ENCODE measurements around the gene CAMKV.
A peak's percentile ranks its signal among the peaks of the same experiment; 100 is the strongest.

Gene CAMKV

DNA sequence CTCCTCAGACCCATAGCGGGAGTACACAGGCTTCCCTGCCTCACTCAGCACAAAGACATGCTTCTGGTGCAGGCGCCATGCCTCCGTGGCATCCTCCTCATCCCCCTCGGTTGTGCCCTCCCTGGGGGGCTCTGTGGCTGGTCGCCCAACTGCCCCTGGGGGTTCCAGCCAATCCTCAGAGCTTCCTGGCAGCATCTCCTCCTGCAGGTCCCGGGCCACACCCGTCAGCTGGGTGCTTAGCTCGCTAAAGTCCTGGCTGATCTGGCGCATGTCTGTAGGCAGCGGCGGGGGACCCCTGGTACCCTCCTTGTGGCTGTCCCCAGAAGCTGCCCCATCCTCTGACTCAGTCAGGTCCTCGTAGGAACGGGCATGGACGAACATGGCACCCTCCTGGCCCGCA is 41.9 kb upstream of the CAMKV start:
- Histone ChIP-seq H3K27me3 (ENCODE audit: insufficient read depth, low read length, poor library complexity) (no peaks in the 10 kb centered on the region), H4K8ac (ENCODE audit: low read depth, low read length) (no peak overlapping the region), H3K9ac (ENCODE audit: low read length) (no peak overlapping the region), H2BK120ac (ENCODE audit: low read depth, low read length) (no peak overlapping the region), H3K18ac (ENCODE audit: low read length) (no peak overlapping the region), H3K56ac (ENCODE audit: low read length) (no peak overlapping the region), H2AK5ac (ENCODE audit: low read length) (no peak overlapping the region), H2BK5ac (ENCODE audit: low read length) (no peak overlapping the region), H3K4me1 (ENCODE audit: control insufficient read depth, low read depth, low read length) (peaks cover 7% of the 10 kb centered on the region), H3K4me3 (ENCODE audit: low read length) (no peak overlapping the region), H4K5ac (ENCODE audit: low read length) (no peak overlapping the region), H3K27ac (ENCODE audit: low read depth, low read length) (no peak overlapping the region), H3K79me2 (ENCODE audit: control insufficient read depth, insufficient read depth, low read length) (no peaks in the 10 kb centered on the region), H3K79me1 (ENCODE audit: low read length) (no peaks in the 10 kb centered on the region), H3K4me2 (ENCODE audit: low read length) (no peak overlapping the region), H2BK15ac (replicated peaks; ENCODE audit: low read depth) (no peak overlapping the region), H3K4ac (ENCODE audit: low read depth, low read length) (no peak overlapping the region), H3K23ac (ENCODE audit: low read length) (no peak overlapping the region), H3K36me3 (ENCODE audit: control insufficient read depth, insufficient read depth, low read length) (no peaks in the 10 kb centered on the region)
- no CpG with 5 or more reads among the region's 15 CpGs for WGBS (ENCODE audit: extremely low coverage, insufficient coverage, low lambda C conversion rate)
- DNase-seq = no peak

GRCh38 chr3:49911124-49911420 is 41.4 kb upstream of the CAMKV start:
- H3K18ac ChIP-seq (ENCODE audit: low read length) = no peak overlapping the region
- H3K4me1 ChIP-seq (ENCODE audit: control insufficient read depth, low read depth, low read length) = peaks cover 7% of the 10 kb centered on the region
- no peak overlapping the region for H3K56ac ChIP-seq (ENCODE audit: low read length)
- H2BK15ac ChIP-seq (replicated peaks; ENCODE audit: low read depth) = no peak overlapping the region
- H3K79me1 ChIP-seq (ENCODE audit: low read length) = no peaks in the 10 kb centered on the region
- no peak overlapping the region for H3K4ac ChIP-seq (ENCODE audit: low read depth, low read length)
- no peaks in the 10 kb centered on the region for H3K27me3 ChIP-seq (ENCODE audit: insufficient read depth, low read length, poor library complexity)
- H4K5ac ChIP-seq (ENCODE audit: low read length) = no peak overlapping the region
- no peaks in the 10 kb centered on the region for H3K36me3 ChIP-seq (ENCODE audit: control insufficient read depth, insufficient read depth, low read length)
- no peak overlapping the region for H3K27ac ChIP-seq (ENCODE audit: low read depth, low read length)
- H2BK120ac ChIP-seq (ENCODE audit: low read depth, low read length) = no peak overlapping the region
- no peak overlapping the region for H3K4me3 ChIP-seq (ENCODE audit: low read length)
- H3K9ac ChIP-seq (ENCODE audit: low read length) = no peak overlapping the region
- no peak for DNase-seq
- no peak overlapping the region for H3K23ac ChIP-seq (ENCODE audit: low read length)
- H4K8ac ChIP-seq (ENCODE audit: low read depth, low read length) = no peak overlapping the region
- no peak overlapping the region for H2AK5ac ChIP-seq (ENCODE audit: low read length)
- H3K4me2 ChIP-seq (ENCODE audit: low read length) = no peak overlapping the region
- no peak overlapping the region for H2BK5ac ChIP-seq (ENCODE audit: low read length)
- WGBS (ENCODE audit: extremely low coverage, insufficient coverage, low lambda C conversion rate) = no CpG with 5 or more reads among the region's 2 CpGs
- no peaks in the 10 kb centered on the region for H3K79me2 ChIP-seq (ENCODE audit: control insufficient read depth, insufficient read depth, low read length)

DNA sequence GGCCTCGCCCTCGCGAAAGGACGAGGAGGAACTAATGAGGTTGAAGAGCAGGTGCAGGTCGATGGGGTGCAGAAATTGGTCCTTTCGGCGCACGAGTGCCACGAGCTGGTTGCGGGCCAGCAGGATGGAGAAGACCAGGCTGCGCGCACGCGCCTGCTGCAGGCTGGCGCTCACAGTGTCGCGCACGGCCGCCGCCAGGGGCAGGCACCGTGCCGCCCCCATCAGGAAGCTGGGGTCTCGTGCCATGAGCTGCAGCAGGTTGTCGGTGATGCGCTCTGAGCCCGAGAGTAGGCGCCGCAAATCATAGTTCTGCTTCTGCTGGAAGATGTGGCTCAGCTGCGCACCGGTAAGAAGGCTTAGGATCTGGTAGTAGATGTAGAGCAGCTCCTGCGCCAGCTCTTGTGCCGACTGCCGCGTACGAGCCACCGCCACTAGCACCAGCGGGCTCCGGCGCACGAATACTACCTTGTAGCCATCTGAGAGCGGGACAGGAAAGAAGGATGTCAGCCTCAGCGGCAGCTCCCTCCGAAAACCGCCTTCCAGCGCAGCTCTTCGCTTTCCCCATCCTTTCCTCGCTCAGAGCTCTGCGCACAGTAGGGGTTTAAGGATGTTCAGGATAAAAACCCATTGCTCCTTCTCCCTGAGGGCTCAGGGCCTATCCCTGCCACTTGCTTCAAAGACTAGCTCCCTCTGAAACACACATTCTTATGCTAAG is 40.9 kb upstream of the CAMKV start:
- no peak overlapping the region for H4K5ac ChIP-seq (ENCODE audit: low read length)
- DNase-seq = peak; percentile 73
- H3K9ac ChIP-seq (ENCODE audit: low read length) = no peak overlapping the region
- H3K4me3 ChIP-seq (ENCODE audit: low read length) = no peak overlapping the region
- no CpG with 5 or more reads among the region's 48 CpGs for WGBS (ENCODE audit: extremely low coverage, insufficient coverage, low lambda C conversion rate)
- no peak overlapping the region for H3K18ac ChIP-seq (ENCODE audit: low read length)
- H3K4me2 ChIP-seq (ENCODE audit: low read length) = no peak overlapping the region
- H3K27ac ChIP-seq (ENCODE audit: low read depth, low read length) = no peak overlapping the region
- H3K36me3 ChIP-seq (ENCODE audit: control insufficient read depth, insufficient read depth, low read length) = no peaks in the 10 kb centered on the region
- no peaks in the 10 kb centered on the region for H3K27me3 ChIP-seq (ENCODE audit: insufficient read depth, low read length, poor library complexity)
- H3K79me1 ChIP-seq (ENCODE audit: low read length) = no peaks in the 10 kb centered on the region
- H3K23ac ChIP-seq (ENCODE audit: low read length) = no peak overlapping the region
- no peak overlapping the region for H2BK5ac ChIP-seq (ENCODE audit: low read length)
- H2AK5ac ChIP-seq (ENCODE audit: low read length) = no peak overlapping the region
- peaks cover 7% of the 10 kb centered on the region for H3K4me1 ChIP-seq (ENCODE audit: control insufficient read depth, low read depth, low read length)
- no peak overlapping the region for H2BK120ac ChIP-seq (ENCODE audit: low read depth, low read length)
- no peak overlapping the region for H3K56ac ChIP-seq (ENCODE audit: low read length)
- no peak overlapping the region for H2BK15ac ChIP-seq (replicated peaks; ENCODE audit: low read depth)
- no peaks in the 10 kb centered on the region for H3K79me2 ChIP-seq (ENCODE audit: control insufficient read depth, insufficient read depth, low read length)
- H3K4ac ChIP-seq (ENCODE audit: low read depth, low read length) = no peak overlapping the region
- H4K8ac ChIP-seq (ENCODE audit: low read depth, low read length) = no peak overlapping the region

DNA sequence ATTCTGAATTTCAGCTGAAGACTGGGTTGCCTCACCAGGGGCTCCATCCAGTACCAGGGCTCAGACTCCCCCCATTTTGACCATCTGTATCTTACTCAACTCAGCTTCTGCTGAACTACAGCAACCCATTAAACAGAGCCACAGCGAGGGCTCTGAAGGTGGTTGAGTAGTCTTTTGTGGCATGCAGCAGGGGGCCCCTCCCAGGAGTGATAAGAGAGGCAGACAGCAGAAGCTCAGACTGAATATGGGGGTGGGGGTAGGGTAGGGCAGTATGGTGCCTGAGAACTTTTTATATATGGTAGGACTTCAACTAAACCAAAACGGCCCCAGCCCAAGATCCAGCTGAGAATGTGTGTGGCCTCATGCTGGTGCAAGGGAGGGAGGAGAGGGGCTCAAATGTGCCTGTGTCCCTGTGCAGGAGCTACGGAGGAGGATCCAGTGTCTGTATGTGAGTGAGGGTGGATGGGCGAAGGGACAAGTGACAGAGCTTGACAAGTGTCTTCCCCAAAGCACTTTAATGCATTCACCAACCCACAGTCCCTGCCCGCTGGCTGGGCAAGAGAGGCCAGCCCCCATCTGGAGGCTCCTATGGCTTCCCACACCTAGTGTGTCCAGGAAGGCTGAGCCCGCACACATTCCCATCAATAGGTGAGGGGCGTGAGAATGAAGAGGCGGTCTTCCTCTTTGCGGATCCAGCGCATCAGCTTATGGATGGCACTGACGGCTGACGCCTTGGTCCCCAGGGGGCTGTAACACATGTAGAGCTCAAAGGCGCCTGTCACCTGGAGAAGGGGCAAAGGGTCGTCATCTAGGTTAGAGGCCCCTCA is 38.9 kb upstream of the CAMKV start:
- Histone ChIP-seq H3K27me3 (ENCODE audit: insufficient read depth, low read length, poor library complexity) (no peaks in the 10 kb centered on the region), H3K4me3 (ENCODE audit: low read length) (no peak overlapping the region), H3K56ac (ENCODE audit: low read length) (peak overlapping the region; percentile 77), H4K8ac (ENCODE audit: low read depth, low read length) (no peak overlapping the region), H3K27ac (ENCODE audit: low read depth, low read length) (no peak overlapping the region), H2BK15ac (replicated peaks; ENCODE audit: low read depth) (no peak overlapping the region), H3K4me1 (ENCODE audit: control insufficient read depth, low read depth, low read length) (peaks cover 9% of the 10 kb centered on the region), H4K5ac (ENCODE audit: low read length) (no peak overlapping the region), H3K4me2 (ENCODE audit: low read length) (peak overlapping the region; percentile 30), H3K79me1 (ENCODE audit: low read length) (no peaks in the 10 kb centered on the region), H3K79me2 (ENCODE audit: control insufficient read depth, insufficient read depth, low read length) (no peaks in the 10 kb centered on the region), H3K23ac (ENCODE audit: low read length) (no peak overlapping the region), H3K36me3 (ENCODE audit: control insufficient read depth, insufficient read depth, low read length) (no peaks in the 10 kb centered on the region), H2BK120ac (ENCODE audit: low read depth, low read length) (no peak overlapping the region), H2AK5ac (ENCODE audit: low read length) (no peak overlapping the region), H2BK5ac (ENCODE audit: low read length) (peak overlapping the region; percentile 80), H3K18ac (ENCODE audit: low read length) (no peak overlapping the region), H3K9ac (ENCODE audit: low read length) (peak overlapping the region; percentile 33), H3K4ac (ENCODE audit: low read depth, low read length) (no peak overlapping the region)
- DNase-seq = peak; percentile 62
- no CpG with 5 or more reads among the region's 14 CpGs for WGBS (ENCODE audit: extremely low coverage, insufficient coverage, low lambda C conversion rate)

GRCh38 chr3:49906073-49906743 is 36.5 kb upstream of the CAMKV start:
- no CpG with 5 or more reads among the region's 15 CpGs for WGBS (ENCODE audit: extremely low coverage, insufficient coverage, low lambda C conversion rate)
- Histone ChIP-seq H2AK5ac (ENCODE audit: low read length) (peak overlapping the region; percentile 73), H3K36me3 (ENCODE audit: control insufficient read depth, insufficient read depth, low read length) (no peaks in the 10 kb centered on the region), H3K18ac (ENCODE audit: low read length) (no peak overlapping the region), H2BK120ac (ENCODE audit: low read depth, low read length) (no peak overlapping the region), H3K79me1 (ENCODE audit: low read length) (no peaks in the 10 kb centered on the region), H2BK5ac (ENCODE audit: low read length) (no peak overlapping the region), H3K27me3 (ENCODE audit: insufficient read depth, low read length, poor library complexity) (no peaks in the 10 kb centered on the region), H3K9ac (ENCODE audit: low read length) (peak overlapping the region; percentile 12), H3K4ac (ENCODE audit: low read depth, low read length) (no peak overlapping the region), H4K8ac (ENCODE audit: low read depth, low read length) (no peak overlapping the region), H3K56ac (ENCODE audit: low read length) (peak overlapping the region; percentile 61), H3K79me2 (ENCODE audit: control insufficient read depth, insufficient read depth, low read length) (no peaks in the 10 kb centered on the region), H3K23ac (ENCODE audit: low read length) (no peak overlapping the region), H3K4me1 (ENCODE audit: control insufficient read depth, low read depth, low read length) (peaks cover 9% of the 10 kb centered on the region), H3K4me2 (ENCODE audit: low read length) (no peak overlapping the region), H4K5ac (ENCODE audit: low read length) (no peak overlapping the region), H2BK15ac (replicated peaks; ENCODE audit: low read depth) (no peak overlapping the region), H3K4me3 (ENCODE audit: low read length) (no peak overlapping the region), H3K27ac (ENCODE audit: low read depth, low read length) (no peak overlapping the region)
- peak; percentile 68 for DNase-seq
